B cell (primary cell): Measurements from ENCODE around the gene SMPX. TPM values are rescaled to one million over a fixed set of nuclear protein-coding genes. Genes with fewer than 3 reads are reported as not detected.

Experiments used
- ATAC-seq: fragments of 200-7000 bp; cut with Tn5 transposase; one replicate; pipeline ENCODE4 v1.10.0; 2021; ENCODE audit warnings: low read depth, mild to moderate bottlenecking, moderate number of reproducible peaks, moderate library complexity
- CTCF ChIA-PET: fragments of 350-600 bp; sonication (Branson Sonifier 250); formaldehyde crosslinking; loops from one replicate; lab custom pipeline; 2021; ENCODE audit warnings: antibody characterized with exemption, inconsistent platforms; lab: Charles Lee
- POLR2A ChIA-PET: fragments of 350-600 bp; sonication (Branson Sonifier 250); formaldehyde crosslinking; loops from one replicate; lab custom pipeline; 2021; ENCODE audit warnings: antibody characterized with exemption; lab: Charles Lee
- DNase-seq: peaks from one replicate; pipeline ENCODE4 v3.0.0; 2013
- H2AFZ ChIP-seq: 2 replicates; pipeline ENCODE4 v1.6.1; 2012; ENCODE audit warnings: mild to moderate bottlenecking, low read depth, low read length; ENCODE audit not compliant: insufficient read depth, poor library complexity, severe bottlenecking
- H3K27ac ChIP-seq, 2 donors: 1 replicate in 1 of 2; 2 replicates in 1 of 2; pipeline ENCODE4 v1.5.1; 2012 to 2013; ENCODE audit warnings: low read length in 2 of 2, mild to moderate bottlenecking in 2 of 2, moderate library complexity in 1 of 2
- H3K27me3 ChIP-seq, 4 experiments: fragments of 200-600 bp in 1 of 4; sonication (generic) in 1 of 4; replicated peaks in 1 of 4; 1 replicate in 2 of 4; 2 replicates in 2 of 4; pipeline versions ENCODE4 v1.6.1 to v1.7.0; 2013 to 2016; ENCODE audit warnings: low read length in 3 of 4, mild to moderate bottlenecking in 2 of 4, mixed read lengths in 1 of 4, moderate library complexity in 1 of 4; ENCODE audit not compliant: insufficient read depth in 4 of 4, control insufficient read depth in 3 of 4; ENCODE audit errors: control extremely low read depth in 1 of 4
- H3K36me3 ChIP-seq, 2 experiments: replicated peaks in 1 of 2; 1 replicate in 1 of 2; 2 replicates in 1 of 2; pipeline versions ENCODE4 v1.6.1 to v1.7.1; 2013; ENCODE audit warnings: low read length in 1 of 2; ENCODE audit not compliant: insufficient read depth in 2 of 2, control insufficient read depth in 1 of 2; ENCODE audit errors: control extremely low read depth in 1 of 2, extremely low read depth in 1 of 2
- H3K4me1 ChIP-seq, 2 donors: fragments of 200-600 bp in 1 of 2; sonication (generic) in 1 of 2; 1 replicate in 1 of 2; 2 replicates in 1 of 2; pipeline versions ENCODE4 v1.5.1 to v1.6.1; 2013 to 2017; ENCODE audit warnings: low read length in 2 of 2; ENCODE audit not compliant: control insufficient read depth in 2 of 2, insufficient read depth in 2 of 2
- H3K4me2 ChIP-seq: replicated peaks from 2 replicates; pipeline ENCODE3; 2012; ENCODE audit warnings: mild to moderate bottlenecking, low read depth, low read length; ENCODE audit not compliant: poor library complexity, severe bottlenecking
- H3K4me3 ChIP-seq, 5 experiments: fragments of 200-600 bp in 1 of 5; sonication (generic) in 1 of 5; 1 replicate in 3 of 5; 2 replicates in 2 of 5; pipeline versions ENCODE4 v1.5.1 to v1.7.0; 2011 to 2016; ENCODE audit warnings: low read length in 4 of 5, mild to moderate bottlenecking in 4 of 5, low read depth in 2 of 5, control low read depth in 1 of 5, moderate library complexity in 1 of 5; ENCODE audit not compliant: insufficient read depth in 1 of 5; ENCODE audit errors: control extremely low read depth in 1 of 5, extremely low read depth in 1 of 5
- H3K79me2 ChIP-seq: fragments of 200-600 bp; sonication (generic); one replicate; pipeline ENCODE4 v1.6.0; 2016; ENCODE audit warnings: low read length; ENCODE audit not compliant: control insufficient read depth, insufficient read depth
- H3K9ac ChIP-seq: fragments of 200-600 bp; sonication (generic); 2 replicates; pipeline ENCODE4 v1.6.1; 2017; ENCODE audit warnings: mild to moderate bottlenecking, low read length, moderate library complexity
- H3K9me3 ChIP-seq, 3 donors: one replicate each; pipeline versions ENCODE4 v1.6.1 to v1.7.1; 2013; ENCODE audit warnings: low read length in 2 of 3; ENCODE audit not compliant: control insufficient read depth in 2 of 3, insufficient read depth in 1 of 3; ENCODE audit errors: control extremely low read depth in 1 of 3
- H4K20me1 ChIP-seq: 2 replicates; pipeline ENCODE4 v1.6.0; 2012; ENCODE audit warnings: mild to moderate bottlenecking, low read length; ENCODE audit not compliant: insufficient read depth, control insufficient read depth, poor library complexity, severe bottlenecking
- H3K27ac Mint-ChIP-seq: one replicate; pipeline ENCODE4 v1.8.0; 2021; ENCODE audit warnings: mixed read lengths
- H3K27me3 Mint-ChIP-seq: one replicate; pipeline ENCODE4 v1.8.0; 2021; ENCODE audit warnings: mixed read lengths
- H3K4me1 Mint-ChIP-seq: one replicate; pipeline ENCODE4 v1.8.0; 2021; ENCODE audit warnings: mixed read lengths
- H3K4me3 Mint-ChIP-seq: one replicate; pipeline ENCODE4 v1.8.0; 2021; ENCODE audit warnings: mixed read lengths
- H3K9me3 Mint-ChIP-seq: one replicate; pipeline ENCODE4 v1.8.0; 2022; ENCODE audit warnings: mixed read lengths; ENCODE audit not compliant: insufficient read depth
- CTCF ChIP-seq: fragments of 200-600 bp; IDR thresholded peaks from one replicate; pipeline ENCODE4 v1.8.0; 2022; ENCODE audit warnings: antibody characterized with exemption, mild to moderate bottlenecking
- EZH2 ChIP-seq: IDR thresholded peaks from 2 replicates; pipeline ENCODE4 v1.6.1; 2012; ENCODE audit warnings: borderline replicate concordance, low read depth, mild to moderate bottlenecking, moderate library complexity, low read length; ENCODE audit not compliant: insufficient read depth, poor library complexity, severe bottlenecking
- WGBS: methylation state at CpG from one replicate; pipeline ENCODE4 v1.1.5; 2013; ENCODE audit warnings: missing lambda C conversion rate; ENCODE audit not compliant: insufficient coverage; 5-methylcytosine and 5-hydroxymethylcytosine counted together
- intact Hi-C: fragments of 100-400 bp; cut with micrococcal nuclease; formaldehyde crosslinking; loops from one replicate; pipeline ENCODE4 v1.10.0; 2022
- polyA plus RNA-seq: library from polyadenylated mRNA; depleted of rRNA; stranded (reverse); fragments of >200 nt; gene quantifications from 2 replicates; pipeline ENCODE4 v1.2.3, GENCODE V29; 2012
- total RNA-seq, 2 donors: library from RNA; stranded (reverse); fragments of 120-200 nt in 1 of 2; gene quantifications; 1 replicate in 1 of 2; 2 replicates in 1 of 2; pipeline versions ENCODE4 v1.2.3 to v1.2.4, GENCODE V29; 2013 to 2022

The SMPX gene
- total and polyA plus RNA-seq, 2 donors (not counting 1 experiment from before 2014, with no cell fraction given), result not detected

- H2AFZ ChIP-seq, result no peak overlapping the region
- ChIA-PET CTCF (no interaction called here), POLR2A (no interaction called here)
- peaks cover 0 to 3% (median 0%) of the 10 kb centered on the region in 4 experiments for H3K27me3 ChIP-seq
- no peak overlapping the region for H3K9ac ChIP-seq
- intact Hi-C loops, result no loop called here
- H3K36me3 ChIP-seq, result no peaks in the 10 kb centered on the region
- Mint-ChIP-seq H3K9me3 (no peaks in the 10 kb centered on the region), H3K27me3 (peaks cover 15% of the 10 kb centered on the region), H3K4me1 (no peaks in the 10 kb centered on the region), H3K4me3 (no peak overlapping the region), H3K27ac (no peak overlapping the region)
- no peaks in the 10 kb centered on the region for H3K4me1 ChIP-seq
- DNase-seq, result no peak
- no peak overlapping the region for H3K27ac ChIP-seq
- no peak for TF ChIP-seq CTCF
- no peak for TF ChIP-seq EZH2
- no peak for ATAC-seq
- no CpG with 5 or more reads among the region's 4 CpGs for WGBS
- H3K79me2 ChIP-seq, result no peaks in the 10 kb centered on the region
- H4K20me1 ChIP-seq, result no peaks in the 10 kb centered on the region
- no peak overlapping the region for H3K4me3 ChIP-seq
- H3K4me2 ChIP-seq, result no peak overlapping the region
- H3K9me3 ChIP-seq, result no peaks in the 10 kb centered on the region
Measured at GRCh38 chrX:21738950-21739287, 19.0 kb downstream of the SMPX start.

- Mint-ChIP-seq H3K27ac (no peak overlapping the region), H3K9me3 (no peaks in the 10 kb centered on the region), H3K4me3 (no peak overlapping the region), H3K4me1 (no peaks in the 10 kb centered on the region), H3K27me3 (peaks cover 15% of the 10 kb centered on the region)
- Histone ChIP-seq H3K9me3 (no peaks in the 10 kb centered on the region), H3K27ac (no peak overlapping the region), H3K4me1 (no peaks in the 10 kb centered on the region), H3K79me2 (no peaks in the 10 kb centered on the region), H3K27me3 (peaks cover 0 to 3% (median 0%) of the 10 kb centered on the region in 4 experiments), H3K36me3 (no peaks in the 10 kb centered on the region), H3K9ac (no peak overlapping the region), H3K4me3 (no peak overlapping the region), H2AFZ (no peak overlapping the region), H3K4me2 (no peak overlapping the region), H4K20me1 (no peaks in the 10 kb centered on the region)
- CTCF ChIA-PET, result no interaction called here
- ATAC-seq (no peak), DNase-seq (no peak)
- intact Hi-C loops, result no loop called here
- POLR2A ChIA-PET, result no interaction called here
- TF ChIP-seq CTCF (no peak), EZH2 (no peak)
- 52% methylated on average over 7 of the region's 15 CpGs for WGBS
Measured at GRCh38 chrX:21738210-21738949, 19.5 kb downstream of the SMPX start.
